Uterus (tissue), 2 donors: Measurements from ENCODE around the gene ADCY4.

Source experiments
- CTCF ChIP-seq, 4 experiments: fragments of 200-600 bp in 2 of 4; fragments of 450-650 bp in 2 of 4; sonication (generic) in 2 of 4; IDR thresholded peaks; one replicate each; pipeline ENCODE4 v1.5.1; 2016 to 2019; ENCODE audit warnings: antibody characterized with exemption in 4 of 4, mild to moderate bottlenecking in 2 of 4, moderate library complexity in 1 of 4
- POLR2A ChIP-seq, 2 donors: fragments of 450-650 bp; IDR thresholded peaks; one replicate each; pipeline ENCODE4 v1.6.1; 2016; ENCODE audit warnings: antibody characterized with exemption in 2 of 2, mild to moderate bottlenecking in 1 of 2, moderate library complexity in 1 of 2

DNA sequence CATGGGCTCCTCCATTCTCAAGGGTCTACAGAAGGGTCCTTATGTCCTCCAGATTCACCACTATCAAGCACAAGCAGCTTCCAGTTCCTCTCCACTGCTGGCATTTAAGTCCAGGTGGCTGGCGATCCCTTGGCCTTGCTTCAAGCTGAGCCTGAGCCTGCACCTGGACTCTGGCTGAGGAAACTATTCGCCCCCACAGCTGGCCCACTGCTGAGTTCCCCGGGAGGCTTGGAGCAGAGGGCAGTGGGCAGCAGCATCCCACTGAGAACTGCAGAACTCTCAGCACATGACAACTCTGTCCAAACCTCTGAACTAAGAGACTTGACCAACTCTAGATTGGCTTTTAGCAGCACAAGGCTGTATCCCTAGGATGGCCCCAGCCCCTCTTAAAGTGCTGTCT, 52.1 kb downstream of the ADCY4 start:
- TF ChIP-seq CTCF (IDR thresholded peaks at IDR 0.05) (no peak), POLR2A (IDR thresholded peaks at IDR 0.05) (no peak)
